Brain pericyte (primary cell): ENCODE data around the gene PTCD1.
A peak's percentile ranks its signal among the peaks of the same experiment; 100 is the strongest.

Experiments used
- DNase-seq: peaks from one replicate; pipeline ENCODE4 v3.0.0-alpha.2; 2012; ENCODE audit warnings: low read depth, low spot score

PTCD1 gene, protein sequence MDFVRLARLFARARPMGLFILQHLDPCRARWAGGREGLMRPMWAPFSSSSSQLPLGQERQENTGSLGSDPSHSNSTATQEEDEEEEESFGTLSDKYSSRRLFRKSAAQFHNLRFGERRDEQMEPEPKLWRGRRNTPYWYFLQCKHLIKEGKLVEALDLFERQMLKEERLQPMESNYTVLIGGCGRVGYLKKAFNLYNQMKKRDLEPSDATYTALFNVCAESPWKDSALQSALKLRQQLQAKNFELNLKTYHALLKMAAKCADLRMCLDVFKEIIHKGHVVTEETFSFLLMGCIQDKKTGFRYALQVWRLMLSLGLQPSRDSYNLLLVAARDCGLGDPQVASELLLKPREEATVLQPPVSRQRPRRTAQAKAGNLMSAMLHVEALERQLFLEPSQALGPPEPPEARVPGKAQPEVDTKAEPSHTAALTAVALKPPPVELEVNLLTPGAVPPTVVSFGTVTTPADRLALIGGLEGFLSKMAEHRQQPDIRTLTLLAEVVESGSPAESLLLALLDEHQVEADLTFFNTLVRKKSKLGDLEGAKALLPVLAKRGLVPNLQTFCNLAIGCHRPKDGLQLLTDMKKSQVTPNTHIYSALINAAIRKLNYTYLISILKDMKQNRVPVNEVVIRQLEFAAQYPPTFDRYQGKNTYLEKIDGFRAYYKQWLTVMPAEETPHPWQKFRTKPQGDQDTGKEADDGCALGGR

GRCh38 chr7:99438573-99439480 lies at the start of gene PTCD1, which contains the start of gene CPSF4:
PTCD1 (minus strand) TSS chr7:99438798; CDS start chr7:99435242, 3,556 bp downstream.
CPSF4 (plus strand) TSS chr7:99438943; CDS start chr7:99439083, 140 bp downstream.
- peak; percentile 76 for DNase-seq

DNA sequence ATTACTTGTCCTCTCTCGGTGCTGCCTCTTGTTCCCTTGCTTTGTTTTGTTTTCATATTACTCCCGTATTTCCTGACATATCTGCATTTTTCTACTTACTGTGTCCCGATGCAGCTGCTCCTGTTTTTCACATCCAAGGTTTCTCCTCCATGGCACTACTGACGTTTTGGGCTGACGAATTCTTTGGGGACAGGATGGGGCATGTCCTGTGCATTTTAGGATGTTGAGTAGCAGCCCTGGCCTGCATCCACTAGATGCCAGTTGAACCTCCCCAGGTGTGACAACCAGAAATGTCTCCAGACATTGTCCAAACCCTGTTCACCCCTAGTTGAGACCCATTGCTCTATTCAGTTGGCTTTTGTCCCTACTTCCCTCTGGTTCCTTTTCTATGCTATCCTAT lies 46.5 kb upstream of the PTCD1 start:
- no peak for DNase-seq

DNA sequence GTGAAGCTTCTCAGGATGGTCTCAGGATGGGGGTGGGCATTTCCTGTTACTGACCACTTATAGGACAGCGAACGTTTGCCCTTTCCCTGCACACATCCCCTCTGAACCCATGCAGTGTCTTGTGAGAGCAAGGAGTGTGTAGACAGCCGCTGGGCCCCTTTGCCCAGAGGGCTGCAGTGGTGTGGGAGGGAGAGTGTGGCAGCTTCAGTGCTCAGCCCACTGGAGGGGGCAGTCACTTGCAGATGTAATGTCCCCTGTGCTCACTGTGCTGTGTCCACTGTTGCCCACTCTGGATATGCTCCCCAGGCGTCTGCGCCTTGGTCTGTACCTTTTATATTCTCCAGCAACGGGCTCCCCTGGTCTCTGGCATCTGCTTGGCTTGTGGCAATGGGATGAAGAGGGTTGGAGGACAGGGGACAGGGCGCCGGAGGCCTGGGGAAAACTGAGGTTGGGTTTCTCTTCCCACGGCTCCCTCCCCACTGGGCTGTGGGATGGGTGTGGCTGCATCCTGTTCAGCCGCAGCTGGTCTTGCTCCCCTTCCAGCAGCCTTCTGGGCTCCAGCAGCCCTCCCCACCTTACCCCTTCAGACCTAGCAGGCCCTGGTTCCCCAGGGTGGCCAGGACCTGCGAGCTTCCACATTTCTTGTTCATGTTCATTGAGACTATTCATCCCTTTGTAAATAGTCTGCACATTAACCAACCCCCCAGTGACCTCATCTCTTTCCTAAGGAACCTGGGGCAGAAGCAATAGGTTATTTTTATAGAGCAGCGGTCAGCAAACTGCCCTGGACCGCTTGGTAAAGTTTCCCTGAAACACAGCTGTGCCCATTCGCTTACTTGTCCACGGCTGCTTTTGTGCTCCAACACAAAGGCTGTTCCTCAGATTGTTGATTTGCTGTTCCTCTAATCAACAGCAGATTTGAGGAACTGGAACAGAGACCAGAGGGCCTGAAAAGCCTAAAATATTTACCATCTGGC lies 40.2 kb upstream of the PTCD1 start:
- DNase-seq = no peak

DNA sequence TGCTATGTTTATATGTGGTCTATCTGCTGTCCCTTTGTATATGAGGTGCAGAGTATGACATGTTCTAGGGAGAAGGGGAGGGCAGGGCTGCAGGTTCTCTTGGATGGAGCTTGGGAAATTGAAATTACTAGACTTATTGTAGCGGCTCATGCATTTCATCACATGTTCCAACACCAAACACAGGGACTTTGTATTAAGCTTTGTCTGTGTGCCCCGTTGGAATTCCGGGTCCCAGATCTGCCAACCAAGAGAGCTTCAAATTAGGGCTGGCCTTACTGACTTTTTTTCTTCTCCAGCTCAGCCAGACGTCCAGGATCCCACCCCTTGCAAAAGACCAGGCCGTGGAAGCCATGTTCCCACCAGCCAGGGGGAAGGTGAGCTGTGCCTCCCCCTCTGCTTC lies 37.5 kb upstream of the PTCD1 start:
- no peak for DNase-seq

DNA sequence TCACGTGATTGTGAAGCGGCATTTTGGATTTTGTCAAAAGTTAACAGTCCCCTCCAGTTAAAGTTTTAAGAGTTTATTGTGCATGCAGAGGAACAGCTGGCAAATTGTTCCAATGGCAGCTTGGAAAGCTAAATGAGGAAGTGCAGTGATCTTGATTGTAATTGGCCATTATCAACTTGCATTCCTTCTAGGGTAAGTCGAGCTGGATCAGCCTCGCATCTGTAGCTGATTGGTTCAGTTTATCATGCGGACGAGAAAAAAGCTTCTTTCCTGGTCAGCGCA lies 34.7 kb upstream of the PTCD1 start:
- DNase-seq = no peak

DNA sequence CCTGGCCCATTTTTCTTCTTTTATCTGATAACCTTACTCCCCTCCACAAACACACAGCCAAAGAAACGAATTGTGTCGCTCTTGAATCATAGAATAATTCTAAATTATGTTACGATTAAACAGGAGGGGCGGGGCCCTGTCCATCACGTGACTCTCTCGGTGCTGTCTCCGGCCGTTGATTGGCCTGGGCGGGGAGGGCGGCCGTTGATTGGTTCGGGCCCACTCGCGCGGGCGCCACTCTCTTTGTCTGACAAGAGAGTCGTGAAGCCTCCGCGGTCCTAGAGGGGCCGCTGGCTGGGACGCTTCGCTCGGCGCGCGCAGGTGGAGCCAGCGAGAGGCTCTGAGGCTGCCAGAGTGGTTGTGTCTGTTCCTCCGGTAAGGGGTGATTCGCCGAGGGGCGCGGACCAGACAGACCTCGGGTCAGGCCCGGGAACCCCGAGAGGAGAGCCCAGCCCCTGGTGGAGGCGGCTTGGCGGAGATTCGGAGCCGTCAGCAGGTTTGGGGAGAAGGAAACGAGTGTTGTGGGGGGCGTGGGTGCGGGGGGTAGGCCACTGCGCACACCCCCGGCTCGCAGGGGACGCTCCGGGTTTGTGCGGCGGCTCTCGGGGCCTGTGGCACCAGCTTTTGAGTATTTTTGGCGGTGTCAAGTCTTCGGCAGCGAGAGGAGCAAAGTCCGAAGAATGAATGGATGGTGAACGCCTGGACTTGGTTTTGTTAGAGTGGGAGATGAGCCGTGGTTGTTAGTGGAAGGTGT lies 34.1 kb upstream of the PTCD1 start, which contains the start of gene ZNF789:
TSS of gene ZNF789 (plus strand) at position 330 of the 754 bp plus-strand sequence. CDS start 3,567 bp downstream, outside the sequence.
- DNase-seq = peak; percentile 85

DNA sequence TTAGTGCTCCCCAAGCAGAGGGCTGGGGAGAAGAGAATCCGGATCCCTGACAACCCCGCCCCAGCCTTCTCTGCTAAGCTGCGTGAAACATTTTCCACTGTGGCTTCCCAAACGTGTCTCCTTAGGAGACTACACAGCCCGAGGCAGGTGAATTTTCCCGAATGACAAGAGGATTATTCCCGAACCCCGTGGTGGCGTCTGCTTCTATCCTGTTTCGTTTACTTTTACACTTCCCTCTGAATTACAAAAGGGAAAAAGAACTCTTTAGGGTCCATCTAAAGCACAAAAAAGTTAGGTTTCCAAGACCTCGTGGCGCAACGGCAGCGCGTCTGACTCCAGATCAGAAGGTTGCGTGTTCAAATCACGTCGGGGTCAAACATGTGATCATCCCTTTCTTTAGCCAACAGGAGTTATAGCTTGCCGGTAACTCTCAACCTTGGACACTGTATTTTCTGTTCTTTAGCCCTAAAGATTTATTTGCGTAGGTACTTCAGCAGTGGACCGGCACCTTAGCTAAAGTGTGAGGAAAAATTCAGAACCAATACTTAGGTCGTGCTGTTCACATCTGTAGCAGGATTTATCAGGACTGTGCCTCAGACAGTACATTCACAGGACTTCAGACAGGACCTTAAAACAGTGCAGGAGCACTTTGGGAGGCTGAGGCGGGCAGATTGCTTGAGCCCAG lies 30.9 kb upstream of the PTCD1 start:
- DNase-seq = no peak

DNA sequence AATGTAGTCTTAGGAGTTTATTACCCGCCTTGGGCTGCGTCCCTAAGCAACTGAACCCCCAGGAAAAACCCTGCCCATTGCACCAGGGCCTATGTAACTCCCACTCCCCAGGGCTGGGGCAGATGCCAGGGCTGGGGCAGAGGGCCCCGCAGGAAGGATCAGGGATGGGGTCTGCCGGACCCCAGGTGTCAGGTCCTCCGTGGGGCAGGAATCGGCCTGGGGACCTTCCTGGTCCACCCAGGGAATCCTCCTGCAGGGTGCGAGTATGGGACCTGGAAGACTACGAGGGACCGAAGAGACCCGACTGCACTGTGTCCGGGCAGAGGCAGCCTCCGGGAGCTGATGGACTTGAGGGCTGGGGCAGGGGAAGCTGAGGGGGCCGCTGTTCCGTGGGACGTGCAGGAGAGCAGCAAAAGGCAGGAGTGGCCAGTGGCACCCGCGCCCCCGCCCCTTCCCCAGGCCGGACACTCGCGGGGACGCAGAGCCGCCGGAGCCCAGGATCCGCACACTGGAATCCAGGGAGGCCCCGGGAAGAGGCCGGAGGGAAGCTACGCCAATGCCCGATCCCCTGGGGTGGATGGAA lies 29.8 kb upstream of the PTCD1 start:
- DNase-seq = no peak

GRCh38 chr7:99465421-99465768 lies 26.8 kb upstream of the PTCD1 start:
- no peak for DNase-seq

DNA sequence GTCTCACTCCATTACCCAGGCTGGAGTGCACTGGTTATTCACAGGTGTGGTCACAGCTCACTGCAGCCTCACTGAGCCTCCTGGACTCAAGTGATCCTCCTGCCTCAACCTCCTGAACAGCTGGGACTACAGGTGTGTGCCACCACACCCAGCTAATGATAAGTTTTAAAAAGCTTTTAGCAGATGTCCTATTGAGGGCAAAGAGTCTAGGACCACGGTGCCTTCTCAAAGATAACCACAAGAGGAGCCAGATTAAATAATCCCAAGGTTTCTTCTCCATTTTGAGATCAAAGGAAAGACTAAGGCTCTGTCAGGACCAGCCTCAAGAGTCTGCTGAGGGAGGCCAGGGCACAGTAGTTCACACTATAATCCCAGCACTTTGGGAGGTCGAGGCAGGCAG lies 22.6 kb upstream of the PTCD1 start:
- no peak for DNase-seq

- DNase-seq = no peak
Measured at GRCh38 chr7:99460651-99461050, 22.1 kb upstream of the PTCD1 start.

DNA sequence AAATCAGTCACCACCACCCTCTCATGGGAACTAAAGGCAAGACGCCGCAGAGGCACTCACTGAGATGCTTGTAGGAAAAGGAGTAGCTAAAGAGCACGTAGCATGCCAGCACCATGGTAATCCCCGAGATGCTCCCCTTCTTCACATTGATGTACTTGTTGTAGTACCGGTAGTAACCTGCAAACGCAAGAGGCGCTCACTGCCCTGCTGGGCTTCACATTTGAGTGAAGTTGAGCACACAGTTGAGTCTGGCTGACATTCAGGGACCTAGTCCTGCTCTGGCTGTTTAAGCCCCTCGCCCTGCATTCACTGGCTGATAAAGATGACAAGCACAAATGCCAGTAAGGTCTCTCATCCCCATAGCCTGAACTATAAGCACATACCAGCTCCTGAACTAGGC lies 20.5 kb upstream of the PTCD1 start:
- no peak for DNase-seq

DNA sequence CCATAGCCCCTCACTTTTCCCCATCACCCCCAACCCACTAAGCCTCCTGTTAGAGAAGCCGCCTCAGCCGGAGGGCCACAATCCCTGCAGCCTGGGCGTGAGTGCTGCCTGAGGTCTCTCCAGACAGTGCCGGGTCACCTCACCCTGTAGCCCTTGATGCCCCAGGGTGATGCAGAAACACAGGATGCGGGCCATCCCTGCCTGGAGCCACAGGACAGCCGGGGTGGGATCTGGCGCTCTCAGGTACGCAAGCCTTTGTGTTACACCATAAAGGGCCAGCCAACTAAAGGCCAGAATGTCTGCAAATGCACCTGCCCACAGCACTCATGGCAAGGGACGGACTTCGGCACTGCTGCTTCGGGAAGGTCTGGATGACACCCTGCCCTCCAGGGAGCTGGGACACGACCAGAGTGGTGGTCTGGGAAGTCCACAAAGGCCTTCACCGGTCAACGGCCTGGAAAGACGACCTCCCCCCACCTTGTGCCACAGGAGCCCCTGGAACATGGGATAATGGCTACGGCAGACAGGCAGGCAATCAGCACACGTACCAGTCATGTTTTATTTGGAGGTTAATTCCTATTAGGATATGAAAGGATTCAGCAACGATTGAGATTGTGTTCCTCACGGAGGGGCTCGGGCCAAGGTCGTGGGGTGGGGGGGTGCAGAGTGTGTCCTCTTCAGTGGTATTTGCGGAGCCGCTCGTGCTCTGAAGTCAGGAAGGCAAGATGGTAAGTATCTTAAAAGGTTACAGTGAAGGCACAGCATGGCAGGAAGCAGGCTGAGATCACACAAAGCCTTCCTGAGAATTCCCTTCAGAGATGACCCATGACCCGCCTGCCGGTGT lies 19.3 kb upstream of the PTCD1 start:
- no peak for DNase-seq

GRCh38 chr7:99457050-99457649 lies 18.6 kb upstream of the PTCD1 start:
- no peak for DNase-seq

- DNase-seq = no peak
Measured at GRCh38 chr7:99456288-99456687, 17.7 kb upstream of the PTCD1 start.

- DNase-seq = no peak
Measured at GRCh38 chr7:99455874-99456273, 17.3 kb upstream of the PTCD1 start.

DNA sequence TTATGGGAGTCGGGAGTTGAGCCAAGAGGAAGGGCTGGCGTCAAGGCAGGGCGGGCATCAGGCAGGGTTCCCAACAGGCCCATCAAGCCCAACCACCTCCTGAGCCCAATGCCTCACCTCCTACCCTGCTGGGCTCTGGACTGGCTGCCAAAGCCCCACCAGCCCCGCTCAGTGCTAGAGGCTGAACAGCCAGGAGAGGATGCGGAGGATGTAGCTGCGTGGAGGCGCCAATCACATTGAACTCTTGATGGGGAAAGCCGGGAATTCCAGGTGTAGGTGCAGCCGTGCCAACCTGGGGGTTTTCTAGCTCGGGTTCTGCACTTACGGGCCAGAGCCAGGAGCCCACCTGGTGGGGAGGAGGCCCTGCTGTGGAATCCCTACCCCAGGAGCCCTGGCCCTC lies 14.5 kb upstream of the PTCD1 start:
- no peak for DNase-seq

- no peak for DNase-seq
Measured at GRCh38 chr7:99452541-99452940, 13.9 kb upstream of the PTCD1 start.
